HG03558 (cell line): Measurements from ENCODE around the gene SNX11.
"Not testable (repeated sequence)": the region's sequence is repeated elsewhere in the genome, so short reads cannot be mapped to it uniquely, and the experiment has no call there.

ENCODE experiments used
- ATAC-seq: cut with Tn5 transposase; IDR thresholded peaks from one replicate; pipeline ENCODE4 v1.9.1; 2021; ENCODE audit warnings: moderate number of reproducible peaks; ENCODE audit not compliant: unreplicated experiment; ENCODE audit errors: extremely low read depth

SNX11 gene

GRCh38 chr17:48107137-48108055 lies at the start of gene SNX11:
Gene SNX11, plus strand, starts transcription at chr17:48107766. Its CDS starts 4,278 bp downstream, at chr17:48112044.
- peak; percentile 37 for ATAC-seq

GRCh38 chr17:48058393-48059124 lies 49.0 kb upstream of the SNX11 start:
- ATAC-seq = no peak

- no peak for ATAC-seq
Measured at GRCh38 chr17:48059125-48059668, 48.4 kb upstream of the SNX11 start.

GRCh38 chr17:48060249-48060648 lies 47.3 kb upstream of the SNX11 start:
- no peak for ATAC-seq

- no peak for ATAC-seq
Measured at GRCh38 chr17:48062273-48062672, 45.3 kb upstream of the SNX11 start.

- ATAC-seq = no peak
Measured at GRCh38 chr17:48064638-48065037, 42.9 kb upstream of the SNX11 start.

GRCh38 chr17:48066192-48066591 lies 41.4 kb upstream of the SNX11 start:
- ATAC-seq = no peak

GRCh38 chr17:48066656-48067055 lies 40.9 kb upstream of the SNX11 start:
- ATAC-seq = no peak

- no peak for ATAC-seq
Measured at GRCh38 chr17:48067245-48067644, 40.3 kb upstream of the SNX11 start.

- ATAC-seq = not testable (repeated sequence)
Measured at GRCh38 chr17:48067808-48068207, 39.8 kb upstream of the SNX11 start.

GRCh38 chr17:48068491-48068961 lies 39.0 kb upstream of the SNX11 start:
- ATAC-seq = no peak

GRCh38 chr17:48070195-48070594 lies 37.4 kb upstream of the SNX11 start:
- no peak for ATAC-seq

GRCh38 chr17:48071654-48072053 lies 35.9 kb upstream of the SNX11 start:
- ATAC-seq = no peak

- not testable (repeated sequence) for ATAC-seq
Measured at GRCh38 chr17:48072811-48073210, 34.8 kb upstream of the SNX11 start.

GRCh38 chr17:48073566-48074094 lies 33.9 kb upstream of the SNX11 start:
- ATAC-seq = not testable (repeated sequence)

- no peak for ATAC-seq
Measured at GRCh38 chr17:48074322-48075081, 33.1 kb upstream of the SNX11 start.

- not testable (repeated sequence) for ATAC-seq
Measured at GRCh38 chr17:48077152-48077551, 30.4 kb upstream of the SNX11 start.

GRCh38 chr17:48081858-48082257 lies 25.7 kb upstream of the SNX11 start:
- no peak for ATAC-seq

- ATAC-seq = no peak
Measured at GRCh38 chr17:48084932-48085331, 22.6 kb upstream of the SNX11 start.
